Measurements from ENCODE around the gene LRRC74B.

The LRRC74B gene

DNA sequence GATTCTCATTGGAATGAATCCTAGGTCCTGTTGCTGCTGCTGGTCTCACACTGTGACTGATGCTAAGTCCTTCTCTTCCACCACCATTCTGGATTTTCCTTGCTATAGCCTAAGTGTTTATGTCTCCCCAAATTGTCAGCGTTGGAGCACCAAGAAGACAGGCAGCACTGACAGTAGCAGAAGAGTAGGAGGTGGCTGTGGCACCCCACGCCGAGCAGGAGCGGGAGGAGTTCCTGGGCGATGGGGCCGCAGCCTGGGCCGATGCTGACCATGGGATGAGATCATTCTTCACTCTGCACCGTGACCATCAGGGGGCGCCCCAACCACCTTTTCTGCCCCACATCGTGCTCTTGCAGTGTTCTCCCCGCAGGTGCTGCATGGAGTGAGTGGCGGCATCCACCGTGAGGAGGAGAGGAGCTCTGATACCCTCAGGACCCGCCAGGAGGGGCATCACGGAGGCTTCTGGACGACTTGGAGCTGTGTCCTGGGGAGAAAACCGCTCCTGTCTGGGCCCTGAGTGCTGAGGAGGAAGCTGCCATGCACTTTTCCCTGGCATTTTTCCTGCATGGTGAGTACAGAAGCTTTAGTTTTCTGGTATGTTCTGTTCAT lies 57.0 kb downstream of the LRRC74B start:
- DNase-seq (ENCODE audit: low read depth, low spot score): peak; percentile 72

GRCh38 chr22:21103633-21104032 lies 57.9 kb downstream of the LRRC74B start:
- no peak for DNase-seq (ENCODE audit: low read depth, low spot score)

DNA sequence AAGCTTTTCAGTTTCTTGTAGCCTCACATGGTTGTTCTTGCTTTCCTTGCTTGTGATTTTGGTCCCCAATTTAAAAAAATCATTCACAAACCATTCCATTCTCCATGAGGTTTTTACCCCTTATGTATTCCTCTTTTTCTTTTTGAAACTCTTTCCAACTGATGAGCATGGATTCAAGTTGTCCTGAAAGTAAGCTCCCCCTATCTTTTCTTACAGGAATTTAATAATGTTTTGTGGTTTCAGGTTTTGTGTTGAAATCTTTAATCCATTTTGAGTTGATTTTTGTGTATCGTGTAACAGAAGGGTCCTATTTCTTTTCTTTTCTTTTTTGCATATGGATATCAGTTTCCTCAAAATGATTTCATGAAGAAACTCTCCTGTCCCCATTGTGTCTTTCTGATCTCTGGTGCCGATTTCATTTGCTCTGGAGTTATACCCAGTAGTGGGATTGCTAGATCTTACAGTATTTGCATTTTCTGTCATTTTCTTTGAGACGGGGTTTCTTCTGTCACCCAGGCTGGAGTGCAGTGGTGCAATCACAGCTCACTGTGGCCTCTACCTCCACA lies 58.5 kb downstream of the LRRC74B start:
- no peak for DNase-seq (ENCODE audit: low read depth, low spot score)

- DNase-seq (ENCODE audit: low read depth, low spot score): no peak
These were observed 59.5 kb downstream of the LRRC74B start for GRCh38 chr22:21105294-21105693.

DNA sequence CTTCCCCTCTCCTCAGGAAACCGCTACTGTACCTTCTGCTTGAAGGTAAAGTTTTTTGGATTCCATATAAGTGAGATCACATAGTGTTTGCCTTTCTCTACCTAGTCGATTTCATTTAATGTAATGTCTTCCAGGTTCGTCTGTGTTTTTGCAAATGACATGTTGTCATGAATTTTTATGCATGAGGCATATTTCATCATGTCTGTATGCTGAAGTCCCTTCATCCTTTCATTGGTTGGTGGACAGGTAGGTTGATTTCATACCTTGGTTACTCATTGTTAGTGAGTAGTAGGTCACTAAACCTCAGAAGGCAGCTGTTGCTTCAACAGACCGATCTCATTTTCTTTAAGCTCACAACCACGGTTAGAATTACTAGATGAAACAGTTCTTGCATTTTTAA lies 60.3 kb downstream of the LRRC74B start:
- DNase-seq (ENCODE audit: low read depth, low spot score): no peak

- no peak for DNase-seq (ENCODE audit: low read depth, low spot score)
These were observed 62.8 kb downstream of the LRRC74B start for GRCh38 chr22:21108379-21109115.

Measured in iPS DF 19.7 (cell line).